ENCODE results near the gene RAD51. TPM values are rescaled to one million over a fixed set of nuclear protein-coding genes. Genes with fewer than 3 reads are reported as not detected.

Gene RAD51
- total RNA-seq, 1 experiment from 2014 or later = 17.9 TPM

Other genes starting within 250 kb of the RAD51 start
- 11.3 and 16.6 TPM in 2 replicates for gene CHST14, start 224.2 kb upstream of the RAD51 start, total RNA-seq (2014; rRNA removed; shearing (Covaris generic))
- gene CCDC32, start 130.1 kb upstream of the RAD51 start, total RNA-seq (2014; rRNA removed; shearing (Covaris generic)) = 14.3 and 25.8 TPM in 2 replicates
- 12.7 and 13.8 TPM in 2 replicates for gene RPUSD2, start 125.9 kb upstream of the RAD51 start, total RNA-seq (2014; rRNA removed; shearing (Covaris generic))
- 43.4 and 44.6 TPM in 2 replicates for gene KNL1, start 100.9 kb upstream of the RAD51 start, total RNA-seq (2014; rRNA removed; shearing (Covaris generic))
- 17.1 and 20.6 TPM in 2 replicates for gene RMDN3, start 60.1 kb downstream of the RAD51 start, total RNA-seq (2014; rRNA removed; shearing (Covaris generic))
- gene GCHFR, start 68.9 kb downstream of the RAD51 start, total RNA-seq (2014; rRNA removed; shearing (Covaris generic)) = 9.9 and 30.6 TPM in 2 replicates
- 0.40 TPM in 1 of 2 replicates, not detected in the other for gene C15orf62, start 74.8 kb downstream of the RAD51 start, total RNA-seq (2014; rRNA removed; shearing (Covaris generic))
- gene ZFYVE19, start 111.9 kb downstream of the RAD51 start, total RNA-seq (2014; rRNA removed; shearing (Covaris generic)) = 25.2 and 25.4 TPM in 2 replicates
- 30.2 and 34.9 TPM in 2 replicates for gene DNAJC17, start 112.3 kb downstream of the RAD51 start, total RNA-seq (2014; rRNA removed; shearing (Covaris generic))
- not detected in 2 replicates for gene PPP1R14D, start 133.5 kb downstream of the RAD51 start, total RNA-seq (2014; rRNA removed; shearing (Covaris generic))
- 2.6 and 3.8 TPM in 2 replicates for gene SPINT1, start 148.9 kb downstream of the RAD51 start, total RNA-seq (2014; rRNA removed; shearing (Covaris generic))
- gene RHOV, start 179.1 kb downstream of the RAD51 start, total RNA-seq (2014; rRNA removed; shearing (Covaris generic)) = 0.15 and 0.23 TPM in 2 replicates
- gene VPS18, start 199.3 kb downstream of the RAD51 start, total RNA-seq (2014; rRNA removed; shearing (Covaris generic)) = 23.3 and 27.9 TPM in 2 replicates
- not detected in 2 replicates for gene DLL4, start 234.2 kb downstream of the RAD51 start, total RNA-seq (2014; rRNA removed; shearing (Covaris generic))